ENCODE results near the gene PCDHA13. TPM values are rescaled to one million over a fixed set of nuclear protein-coding genes. Genes with fewer than 3 reads are reported as not detected.
"Not testable (repeated sequence)": the region's sequence is repeated elsewhere in the genome, so short reads cannot be mapped to it uniquely, and the experiment has no call there.

Gene PCDHA13
- total RNA-seq (under 1 TPM; 0.15 to 0.16 TPM), polyA plus RNA-seq (not detected)
- long read RNA-seq, donor 1: 0 reads
- long read RNA-seq, donor 2, partial matches to known transcripts: 0 of 1 reads
- long read RNA-seq, donor 2, other reads (novel, unspliced or antisense): 1 of 1 reads

- no peak within 1 kb of the TSS for H3K4me3 ChIP-seq (ENCODE audit: low read length in 2 of 2)
- 7 to 12% methylated on average over 28 to 35 of the region's 35 CpGs for WGBS, 2 donors
These were observed at the start of gene PCDHA13 for GRCh38 chr5:140881889-140882590. Gene PCDHA13 (plus strand): TSS chr5:140882124. CDS start chr5:140882269, 145 bp downstream.

GRCh38 chr5:140833993-140834392 lies 47.9 kb upstream of the PCDHA13 start, which contains the start of gene PCDHA7:
Gene PCDHA7 (plus strand): TSS chr5:140834269. CDS start chr5:140834384, 115 bp downstream.
- ATAC-seq (ENCODE audit: low FRiP score): no peak
- Histone ChIP-seq H3K9me3 (ENCODE audit: control insufficient read depth, low read length) (peaks cover 24% of the 10 kb centered on the region), H3K27ac (ENCODE audit: low read depth in 1 of 2, low read length in 2 of 2) (no peak within 1 kb of the TSS), H3K4me1 (ENCODE audit: control insufficient read depth in 1 of 2, insufficient read depth in 2 of 2, low read length in 2 of 2) (no peaks in the 10 kb centered on the region), H3K27me3 (ENCODE audit: control insufficient read depth in 1 of 2, insufficient read depth in 2 of 2, low read length in 1 of 2) (no peaks in the 10 kb centered on the region), H3K4me3 (ENCODE audit: low read length in 2 of 2) (no peak within 1 kb of the TSS), H3K36me3 (ENCODE audit: control insufficient read depth in 1 of 2, insufficient read depth in 2 of 2, low read length in 1 of 2) (no peaks in the 10 kb centered on the region)
- intact Hi-C loops (cut with DNase I): no loop called here
- 7 to 10% methylated on average over 8 of the region's 8 CpGs for WGBS, 2 donors
- DNase-seq: no peak

More at GRCh38 chr5:140881889-140882590, at the start of gene PCDHA13:
- Histone ChIP-seq H3K27me3 (ENCODE audit: control insufficient read depth in 1 of 2, insufficient read depth in 2 of 2, low read length in 1 of 2) (no peaks in the 10 kb centered on the region), H3K9me3 (ENCODE audit: control insufficient read depth, low read length) (peaks cover 24% of the 10 kb centered on the region), H3K4me1 (ENCODE audit: control insufficient read depth in 1 of 2, insufficient read depth in 2 of 2, low read length in 2 of 2) (no peaks in the 10 kb centered on the region), H3K36me3 (ENCODE audit: control insufficient read depth in 1 of 2, insufficient read depth in 2 of 2, low read length in 1 of 2) (no peaks in the 10 kb centered on the region), H3K27ac (ENCODE audit: low read depth in 1 of 2, low read length in 2 of 2) (no peak within 1 kb of the TSS)
- intact Hi-C loops (cut with DNase I): no loop called here
- no peak for ATAC-seq (ENCODE audit: low FRiP score)
- DNase-seq: no peak

- H3K27ac ChIP-seq (ENCODE audit: low read depth in 1 of 2, low read length in 2 of 2); H3K4me1 ChIP-seq (ENCODE audit: control insufficient read depth in 1 of 2, insufficient read depth in 2 of 2, low read length in 2 of 2); H3K36me3 ChIP-seq (ENCODE audit: control insufficient read depth in 1 of 2, insufficient read depth in 2 of 2, low read length in 1 of 2); H3K27me3 ChIP-seq (ENCODE audit: control insufficient read depth in 1 of 2, insufficient read depth in 2 of 2, low read length in 1 of 2); DNase-seq; H3K4me3 ChIP-seq (ENCODE audit: low read length in 2 of 2); ATAC-seq (ENCODE audit: low FRiP score); intact Hi-C loops (cut with DNase I): not testable (repeated sequence)
- whole genome bisulfite sequencing, 2 donors: 12 to 16% methylated on average over 26 to 27 of the region's 38 CpGs
- peaks cover 21% of the 10 kb centered on the region for H3K9me3 ChIP-seq (ENCODE audit: control insufficient read depth, low read length)
These were observed 47.4 kb upstream of the PCDHA13 start for GRCh38 chr5:140834439-140835008.

- WGBS, 2 donors: 33 to 36% methylated on average over 100 to 103 of the region's 103 CpGs
- H3K4me3 ChIP-seq (ENCODE audit: low read length in 2 of 2): no peak overlapping the region
- H3K27ac ChIP-seq (ENCODE audit: low read depth in 1 of 2, low read length in 2 of 2): no peak overlapping the region
- intact Hi-C loops (cut with DNase I): no loop called here
- H3K4me1 ChIP-seq (ENCODE audit: control insufficient read depth in 1 of 2, insufficient read depth in 2 of 2, low read length in 2 of 2): no peaks in the 10 kb centered on the region
- H3K9me3 ChIP-seq (ENCODE audit: control insufficient read depth, low read length): peaks cover 14% of the 10 kb centered on the region
- H3K27me3 ChIP-seq (ENCODE audit: control insufficient read depth in 1 of 2, insufficient read depth in 2 of 2, low read length in 1 of 2): no peaks in the 10 kb centered on the region
- ATAC-seq (ENCODE audit: low FRiP score): no peak
- DNase-seq: peak in 1 of 2 donors; percentile 71
- H3K36me3 ChIP-seq (ENCODE audit: control insufficient read depth in 1 of 2, insufficient read depth in 2 of 2, low read length in 1 of 2): no peaks in the 10 kb centered on the region
These were observed 46.1 kb upstream of the PCDHA13 start for GRCh38 chr5:140835622-140836510.

GRCh38 chr5:140840978-140841962 lies 40.7 kb upstream of the PCDHA13 start, which contains the start of gene PCDHA8:
Gene PCDHA8 (plus strand): TSS chr5:140841187. CDS start chr5:140841322, 135 bp downstream.
- H3K36me3 ChIP-seq (ENCODE audit: control insufficient read depth in 1 of 2, insufficient read depth in 2 of 2, low read length in 1 of 2): no peaks in the 10 kb centered on the region
- DNase-seq (no peak), ATAC-seq (ENCODE audit: low FRiP score) (no peak)
- H3K27me3 ChIP-seq (ENCODE audit: control insufficient read depth in 1 of 2, insufficient read depth in 2 of 2, low read length in 1 of 2): peaks cover 0 to 1% of the 10 kb centered on the region in 2 donors
- peaks cover 6% of the 10 kb centered on the region for H3K9me3 ChIP-seq (ENCODE audit: control insufficient read depth, low read length)
- H3K4me1 ChIP-seq (ENCODE audit: control insufficient read depth in 1 of 2, insufficient read depth in 2 of 2, low read length in 2 of 2): no peaks in the 10 kb centered on the region
- intact Hi-C loops (cut with DNase I): no loop called here
- H3K27ac ChIP-seq (ENCODE audit: low read depth in 1 of 2, low read length in 2 of 2): no peak within 1 kb of the TSS
- H3K4me3 ChIP-seq (ENCODE audit: low read length in 2 of 2): no peak within 1 kb of the TSS
- 11 to 23% methylated on average over 44 to 47 of the region's 47 CpGs for WGBS, 2 donors

GRCh38 chr5:140842798-140843733 lies 38.9 kb upstream of the PCDHA13 start:
- intact Hi-C loops (cut with DNase I): no loop called here

More at GRCh38 chr5:140842798-140843733, 38.9 kb upstream of the PCDHA13 start:
- ATAC-seq (ENCODE audit: low FRiP score) (no peak), DNase-seq (peak in 1 of 2 donors; percentile 72)
- no peak overlapping the region for H3K4me3 ChIP-seq (ENCODE audit: low read length in 2 of 2)
- WGBS, 2 donors: 38% methylated on average over 87 of the region's 87 CpGs; no CpG with 5 or more reads in 1 of the 2 donors
- H3K9me3 ChIP-seq (ENCODE audit: control insufficient read depth, low read length): peaks cover 4% of the 10 kb centered on the region
- H3K27me3 ChIP-seq (ENCODE audit: control insufficient read depth in 1 of 2, insufficient read depth in 2 of 2, low read length in 1 of 2): peaks cover 0 to 1% of the 10 kb centered on the region in 2 donors
- no peak overlapping the region for H3K27ac ChIP-seq (ENCODE audit: low read depth in 1 of 2, low read length in 2 of 2)
- no peaks in the 10 kb centered on the region for H3K36me3 ChIP-seq (ENCODE audit: control insufficient read depth in 1 of 2, insufficient read depth in 2 of 2, low read length in 1 of 2)
- no peaks in the 10 kb centered on the region for H3K4me1 ChIP-seq (ENCODE audit: control insufficient read depth in 1 of 2, insufficient read depth in 2 of 2, low read length in 2 of 2)

Measured in aorta (tissue), 5 donors.